HG03521 (cell line): ENCODE measurements around the gene PRKG1.

Source experiments
- ATAC-seq: cut with Tn5 transposase; IDR thresholded peaks from one replicate; pipeline ENCODE4 v1.9.1; 2021; ENCODE audit warnings: mild to moderate bottlenecking, moderate library complexity; ENCODE audit not compliant: unreplicated experiment

Gene PRKG1

DNA sequence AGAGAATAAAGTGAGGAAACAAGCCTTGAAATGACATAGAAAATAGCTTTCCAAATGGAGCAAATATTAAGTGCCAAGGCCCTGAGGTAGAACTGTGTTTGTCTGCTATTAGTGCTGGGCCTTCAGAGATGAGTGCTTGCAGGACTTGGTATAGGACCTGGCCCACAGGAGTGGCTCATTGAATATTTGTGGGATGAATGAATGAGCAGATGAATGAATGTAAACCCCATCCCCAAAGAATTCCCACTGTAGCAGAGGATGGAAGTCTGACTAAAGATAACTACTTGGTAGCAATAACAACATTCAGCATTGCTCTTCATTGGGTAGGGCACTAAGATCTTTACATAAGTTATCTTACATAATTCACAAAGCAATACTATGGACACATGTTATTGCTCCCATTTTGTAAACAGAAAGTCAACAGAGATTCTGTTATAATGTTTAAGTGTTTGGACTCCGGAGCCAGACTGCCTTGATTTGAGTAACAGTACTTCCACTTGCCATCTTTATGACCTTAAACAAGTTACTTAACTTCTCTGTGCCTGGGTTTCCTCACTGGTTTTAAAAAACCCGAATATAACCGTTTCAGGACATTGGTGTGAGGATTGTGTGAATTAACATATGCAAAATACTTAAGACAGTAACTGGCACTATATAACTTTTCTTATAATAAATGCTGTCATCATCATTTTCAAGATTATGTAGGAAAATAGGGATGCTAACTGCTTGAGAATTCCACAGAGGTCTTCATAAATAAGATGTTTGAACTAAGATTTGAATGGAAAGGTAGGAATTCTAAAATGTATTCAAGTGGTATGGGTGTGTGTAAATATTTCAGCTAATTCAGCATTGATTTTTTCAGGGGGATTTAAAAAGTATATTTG, 141.9 kb downstream of the PRKG1 start:
- no peak for ATAC-seq

DNA sequence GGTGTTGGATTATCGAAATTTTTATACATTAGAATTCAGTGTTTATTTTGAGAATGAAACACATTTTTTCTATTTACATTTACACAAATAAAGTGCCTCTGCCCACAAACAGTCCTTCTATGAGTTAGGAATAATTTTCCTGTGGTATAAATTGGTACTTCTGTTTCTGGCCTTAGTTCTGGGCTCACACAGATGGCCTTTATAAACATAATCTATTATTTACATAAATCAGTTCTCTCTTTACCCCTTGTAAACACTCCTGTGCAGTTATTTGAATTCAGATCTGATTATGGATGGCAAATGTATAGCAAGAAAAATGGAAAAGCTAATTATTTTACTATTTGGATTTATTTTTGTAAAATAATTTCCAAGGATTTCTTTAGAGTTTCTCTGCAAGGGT, 143.2 kb downstream of the PRKG1 start:
- ATAC-seq, result no peak

DNA sequence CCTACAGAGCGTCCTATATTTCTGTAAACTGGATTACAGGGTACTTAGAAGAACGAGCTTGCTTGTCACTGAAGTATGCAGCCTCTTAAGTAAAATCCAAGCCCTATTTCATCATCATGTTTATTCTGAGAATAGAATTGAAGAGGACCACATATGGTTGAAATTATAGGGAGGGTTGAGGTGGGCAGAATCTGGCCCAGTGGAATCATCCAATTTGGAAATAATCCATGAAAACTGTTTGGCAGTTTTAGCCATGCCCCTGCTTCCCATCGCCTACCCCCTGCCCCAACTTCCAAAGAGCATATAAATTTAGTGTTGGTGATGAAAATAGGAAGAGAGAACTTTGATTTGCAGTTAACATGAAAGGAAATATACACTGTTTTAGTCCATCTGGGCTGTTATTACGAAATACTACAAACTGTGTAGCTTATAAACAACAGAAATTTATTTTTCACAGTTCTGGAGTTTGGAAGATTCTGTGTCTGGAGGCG, 150.4 kb downstream of the PRKG1 start:
- no peak for ATAC-seq

DNA sequence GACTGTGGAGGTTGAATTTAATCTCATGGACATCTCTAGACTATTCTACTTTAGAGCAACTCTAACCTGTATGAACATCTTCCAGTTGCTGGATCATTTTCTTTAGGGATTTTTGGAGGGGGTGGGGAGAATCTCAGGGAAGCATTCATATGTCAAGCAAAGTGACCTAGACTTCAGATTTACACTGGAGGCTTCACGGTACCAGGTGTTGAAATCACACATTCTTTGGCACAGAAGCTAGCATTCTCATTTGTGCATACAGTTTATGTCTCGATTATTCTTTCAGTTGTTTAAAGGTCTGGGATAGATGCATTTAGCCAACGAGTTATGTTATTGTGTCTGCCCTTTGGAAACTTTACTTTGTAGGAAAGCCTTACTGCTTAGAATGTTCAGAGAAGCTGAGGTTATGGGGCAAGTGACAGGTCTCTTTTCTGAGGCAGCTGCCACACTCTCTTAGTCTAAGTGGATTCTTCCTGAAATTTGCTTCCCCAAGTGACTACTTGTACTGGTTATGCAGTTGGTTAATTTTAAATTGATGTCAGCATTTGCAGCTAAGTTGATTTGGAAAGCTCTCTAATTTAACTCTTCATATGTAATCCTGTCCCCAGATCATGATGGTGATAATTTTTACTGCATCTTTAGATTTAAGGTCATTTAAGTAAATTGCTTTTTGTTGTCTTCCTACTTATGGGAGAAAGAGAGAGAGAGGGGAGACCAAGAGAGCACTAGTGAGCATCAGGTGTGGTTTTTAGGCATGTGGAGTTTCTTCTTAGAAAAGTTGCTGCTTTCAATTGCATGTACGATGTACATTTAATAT, 153.8 kb downstream of the PRKG1 start:
- no peak for ATAC-seq

GRCh38 chr10:51228714-51229100, 154.4 kb downstream of the PRKG1 start:
- no peak for ATAC-seq

- ATAC-seq, result no peak
Measured at GRCh38 chr10:51230887-51231585, 156.7 kb downstream of the PRKG1 start.

GRCh38 chr10:51231754-51232153, 157.5 kb downstream of the PRKG1 start:
- ATAC-seq, result no peak

GRCh38 chr10:51233337-51234100, 159.2 kb downstream of the PRKG1 start:
- no peak for ATAC-seq

DNA sequence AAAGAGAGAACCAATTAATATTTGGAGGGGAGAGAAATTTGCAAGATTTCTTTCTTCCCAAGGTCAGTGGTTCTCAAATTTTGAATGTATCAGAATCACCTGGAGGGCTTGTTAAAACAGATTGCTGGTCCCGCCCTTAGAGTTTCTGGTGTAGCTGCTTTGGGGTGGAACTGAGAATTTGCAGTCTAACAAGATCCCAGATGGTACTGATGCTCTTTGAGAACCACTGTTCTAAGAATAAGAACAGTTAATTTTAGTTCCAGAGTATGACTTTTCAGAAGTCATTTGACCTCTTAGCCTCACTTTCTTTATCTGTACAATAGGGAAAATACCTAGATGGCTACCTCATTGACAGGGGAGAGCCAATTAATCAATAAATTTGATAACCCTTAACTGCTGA, 161.6 kb downstream of the PRKG1 start:
- no peak for ATAC-seq

DNA sequence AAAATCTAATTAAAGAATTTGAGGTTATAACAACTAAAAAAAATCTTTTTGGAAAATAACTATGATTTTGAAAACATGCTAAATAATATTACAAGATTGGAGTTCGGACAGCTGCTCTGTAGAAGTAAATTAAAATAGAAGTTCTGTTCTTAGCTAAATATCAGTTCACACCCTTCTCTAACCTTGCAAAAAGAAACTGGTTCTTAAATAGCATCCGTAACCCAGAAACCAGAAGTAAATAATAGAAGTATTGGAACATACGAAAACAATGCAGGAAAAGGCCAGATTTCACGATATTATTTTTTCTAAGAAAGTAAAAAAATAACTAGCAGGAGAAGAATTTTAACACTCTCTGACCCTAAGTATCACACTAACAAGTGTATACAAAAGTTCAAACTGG, 164.7 kb downstream of the PRKG1 start:
- ATAC-seq, result no peak

DNA sequence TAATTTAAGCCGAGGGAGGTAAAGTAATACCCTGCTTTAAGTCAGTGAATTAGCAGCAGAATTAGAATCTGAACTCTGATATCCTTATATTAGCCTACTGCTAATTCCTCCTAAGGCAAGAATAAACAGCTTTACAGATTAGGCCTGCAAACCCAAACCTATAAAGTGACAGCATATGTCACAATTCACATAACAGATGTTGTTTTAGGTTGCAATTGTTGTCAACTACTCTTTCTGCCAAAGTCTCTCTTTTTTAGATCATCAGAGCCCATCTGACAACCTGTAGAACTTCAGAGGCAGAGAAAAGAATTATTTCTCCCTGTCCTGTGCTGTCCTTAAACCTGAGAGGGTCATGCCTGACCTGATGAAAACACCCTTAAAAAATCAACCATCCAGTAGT, 167.2 kb downstream of the PRKG1 start:
- no peak for ATAC-seq

GRCh38 chr10:51242393-51242792, 168.1 kb downstream of the PRKG1 start:
- ATAC-seq, result no peak

- ATAC-seq, result no peak
Measured at GRCh38 chr10:51244309-51244708, 170.0 kb downstream of the PRKG1 start.

- ATAC-seq, result no peak
Measured at GRCh38 chr10:51244748-51245490, 170.6 kb downstream of the PRKG1 start.

DNA sequence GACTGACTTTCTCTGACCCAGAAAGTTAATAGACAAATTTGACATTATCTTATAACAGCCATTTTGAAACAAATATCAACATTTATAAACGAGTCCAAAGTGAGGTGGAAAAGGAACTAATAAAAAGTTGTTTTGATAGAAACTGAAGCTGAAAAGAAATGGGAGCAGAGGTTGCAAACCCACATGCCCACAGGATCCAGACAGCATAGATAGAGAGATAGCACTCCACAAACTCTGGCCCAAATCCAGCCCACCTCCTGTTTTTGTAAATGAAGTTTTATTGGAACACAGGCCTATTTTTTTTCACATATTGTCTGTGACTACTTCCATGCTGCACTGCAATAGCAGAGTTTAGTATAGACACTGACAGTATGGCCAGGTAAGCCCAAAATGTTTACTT, 171.9 kb downstream of the PRKG1 start:
- ATAC-seq, result no peak

- ATAC-seq, result no peak
Measured at GRCh38 chr10:51250278-51250920, 176.1 kb downstream of the PRKG1 start.

- ATAC-seq, result no peak
Measured at GRCh38 chr10:51251110-51251509, 176.8 kb downstream of the PRKG1 start.

DNA sequence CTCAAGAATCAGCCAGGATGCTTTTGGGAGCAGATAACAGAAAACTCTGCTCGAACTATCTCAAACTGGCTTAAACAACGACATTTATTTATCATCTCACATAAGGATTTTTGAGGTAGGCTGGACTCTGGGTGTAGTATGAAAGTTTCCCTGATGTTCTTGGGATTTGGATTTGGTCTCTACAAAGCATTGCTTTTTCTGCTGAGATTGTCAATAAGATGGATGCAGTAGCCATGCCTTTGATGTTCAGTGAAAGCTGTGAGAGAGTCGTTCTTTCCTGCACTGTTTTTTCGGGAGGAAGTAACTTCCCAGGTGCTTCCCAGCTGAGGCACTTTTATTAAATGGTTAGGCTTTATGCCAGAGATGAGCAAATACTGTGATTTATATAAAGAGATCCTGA, 181.1 kb downstream of the PRKG1 start:
- ATAC-seq, result no peak

GRCh38 chr10:51257511-51258248, 183.4 kb downstream of the PRKG1 start:
- ATAC-seq, result no peak
